NCI-H510A treated with DMSO at 0.1 percent for 48 hours (cell line): ENCODE data around the gene KLHL2.
A peak's percentile ranks its signal among the peaks of the same experiment; 100 is the strongest.
"Not testable (repeated sequence)": the region's sequence is repeated elsewhere in the genome, so short reads cannot be mapped to it uniquely, and the experiment has no call there.

Experiments used
- DNase-seq: peaks from one replicate; lab custom pipeline; 2025; lab: John Stamatoyannopoulos, UW

KLHL2 gene

DNA sequence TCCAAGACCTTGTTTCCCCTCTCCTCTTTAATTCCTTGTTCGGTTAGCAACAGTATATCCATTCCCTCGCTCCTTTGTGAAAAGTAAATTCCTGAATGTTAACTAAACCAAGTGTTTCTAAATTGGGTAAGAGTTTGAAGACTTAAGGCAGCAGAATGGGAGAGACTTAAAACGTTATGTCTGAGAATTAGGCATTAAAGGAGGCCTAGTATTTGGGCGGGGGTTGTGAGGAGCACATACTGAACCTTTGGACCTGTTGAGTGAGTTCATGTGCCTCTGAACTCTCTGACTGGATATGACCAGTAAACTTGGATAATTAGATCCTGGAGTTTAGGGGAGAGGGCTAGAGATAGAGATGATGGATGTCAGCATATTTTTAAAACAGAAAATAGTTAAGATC is 121.3 kb downstream of the KLHL2 start:
- DNase-seq = no peak

DNA sequence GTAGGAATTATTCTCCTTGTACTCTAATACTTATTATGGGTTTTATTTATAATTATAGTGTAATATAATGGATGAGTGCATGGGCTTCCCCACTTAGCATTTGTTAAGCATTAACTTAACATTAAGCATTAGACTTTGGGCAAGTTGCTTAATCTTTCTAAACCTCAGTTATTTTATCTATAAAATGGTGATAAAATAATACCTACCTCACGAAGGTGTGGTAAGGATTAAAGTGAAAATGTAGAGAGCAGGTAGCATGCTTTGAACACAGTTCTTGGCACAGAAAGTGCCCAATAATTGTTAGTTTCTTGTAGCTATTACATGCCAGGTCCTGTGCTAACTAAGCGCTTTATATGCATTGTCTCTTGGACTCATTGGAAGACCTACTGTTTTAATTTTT is 122.7 kb downstream of the KLHL2 start:
- DNase-seq = no peak

DNA sequence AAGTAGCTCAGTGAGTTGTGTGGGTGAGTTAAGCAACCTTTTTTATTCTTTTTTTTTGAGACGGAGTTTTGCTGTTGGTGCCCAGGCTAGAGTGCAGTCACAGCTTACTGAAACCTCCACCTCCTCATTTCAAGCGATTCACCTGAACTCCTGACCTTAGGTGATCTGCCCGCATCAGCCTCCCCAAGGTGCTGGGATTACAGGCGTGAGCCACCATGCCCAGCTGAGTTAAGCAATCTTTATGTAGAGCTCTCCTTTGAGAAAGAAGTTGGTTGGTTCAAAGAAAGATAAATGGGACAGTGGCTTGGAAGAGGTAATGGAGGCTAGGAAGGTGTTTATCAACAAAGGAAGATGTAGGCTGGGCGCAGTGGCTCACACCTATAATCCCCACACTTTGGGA is 123.3 kb downstream of the KLHL2 start:
- no peak for DNase-seq

DNA sequence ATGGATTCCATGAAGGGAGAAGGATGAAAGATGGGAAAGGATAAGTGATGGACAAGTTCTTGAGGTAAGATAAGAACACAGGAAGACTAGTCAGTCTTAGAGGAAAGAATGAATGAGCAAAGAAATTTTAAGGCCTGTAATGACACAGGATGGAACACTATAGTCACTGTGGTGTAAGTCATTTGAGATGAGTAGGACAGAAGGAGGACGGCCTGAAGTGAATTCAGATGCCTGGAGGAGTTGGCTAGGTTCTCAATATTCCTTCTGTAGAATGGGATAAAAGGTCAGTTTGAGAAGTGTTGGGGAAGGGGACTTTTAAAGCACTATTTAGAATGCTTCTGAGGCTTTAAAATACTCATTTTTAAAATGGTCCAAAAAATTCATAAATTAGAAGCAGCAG is 124.0 kb downstream of the KLHL2 start:
- DNase-seq = no peak

DNA sequence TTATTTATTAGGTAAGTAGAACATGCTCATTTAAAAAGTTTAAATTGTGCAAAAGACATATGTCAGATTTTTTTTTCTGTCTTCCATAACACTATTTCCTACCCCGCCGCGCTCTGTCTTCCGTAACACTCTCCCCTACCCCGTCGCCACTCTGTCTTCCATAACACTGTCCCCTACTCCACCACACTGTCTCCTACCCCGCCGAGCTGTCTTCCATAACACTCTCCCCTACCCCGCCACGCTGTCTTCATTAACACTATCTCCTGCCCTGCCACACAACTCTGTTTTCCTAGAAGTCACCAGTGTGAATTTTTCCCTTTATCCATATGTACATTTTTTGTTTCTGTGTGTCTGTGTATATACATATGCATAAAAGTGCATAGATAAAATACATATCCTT is 124.5 kb downstream of the KLHL2 start:
- no peak for DNase-seq

DNA sequence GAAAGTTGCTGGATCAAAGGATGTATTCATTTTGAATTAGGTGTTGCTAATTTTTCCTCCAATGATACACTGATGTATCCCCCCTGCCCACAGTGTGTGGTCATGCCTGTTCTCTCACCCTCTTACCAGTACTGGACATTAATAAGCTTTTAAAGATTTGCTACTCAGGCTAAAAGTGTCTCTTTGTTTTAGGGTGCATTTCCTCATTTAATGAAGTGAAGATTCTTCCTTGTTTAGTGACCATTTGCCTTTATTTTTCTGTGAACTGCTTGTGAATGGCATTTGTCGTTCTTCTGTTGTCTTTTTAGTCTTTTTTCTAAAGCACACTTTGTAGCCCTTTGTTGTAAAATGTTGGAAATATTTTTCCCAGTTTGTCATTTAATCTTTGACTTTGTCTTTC is 125.1 kb downstream of the KLHL2 start:
- no peak for DNase-seq

DNA sequence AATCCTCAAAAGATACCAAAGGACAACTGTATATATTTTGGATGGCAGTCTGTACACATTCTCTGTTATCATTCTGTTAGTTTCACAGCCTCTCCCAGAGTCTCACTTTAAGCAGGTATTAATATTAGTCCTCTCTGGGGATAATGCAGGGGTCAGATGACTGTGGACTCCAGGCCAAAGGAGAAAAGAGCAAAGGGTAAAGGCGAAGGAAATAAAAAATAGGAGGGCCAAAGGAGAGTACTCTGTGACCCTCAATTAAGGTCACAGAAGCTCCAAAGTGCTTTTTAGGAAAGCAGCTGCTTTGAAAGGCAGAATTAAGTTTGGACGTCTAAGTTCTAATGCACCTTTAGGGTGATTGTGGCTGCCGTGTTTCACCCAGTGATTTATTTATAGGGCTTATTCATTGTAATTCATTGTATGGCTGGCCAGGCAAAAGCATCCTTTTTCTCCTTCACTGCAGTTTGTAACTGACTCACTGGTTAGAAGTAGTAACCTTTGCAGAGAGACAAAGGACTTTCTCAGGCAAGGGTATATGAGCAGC is 127.9 kb downstream of the KLHL2 start:
- DNase-seq = no peak

DNA sequence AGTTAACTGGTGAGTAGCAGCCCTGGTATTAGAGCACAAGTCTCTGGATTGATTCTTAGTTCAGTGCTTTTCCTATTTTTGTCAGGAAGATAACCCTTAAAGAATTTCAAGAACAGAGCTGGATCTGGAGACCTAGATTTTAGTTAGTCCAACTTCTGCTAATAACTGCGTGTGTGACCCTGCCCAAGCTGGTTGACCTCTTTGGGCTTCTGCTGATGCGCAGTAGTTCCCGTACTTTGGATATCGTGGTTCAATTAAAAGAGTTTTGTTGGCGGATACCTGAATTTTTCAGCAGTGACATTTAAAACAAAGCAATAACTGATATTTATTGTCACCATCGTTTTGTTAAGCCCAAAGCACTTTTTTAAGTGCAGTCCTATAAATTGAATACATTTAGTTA is 129.4 kb downstream of the KLHL2 start:
- DNase-seq = no peak

DNA sequence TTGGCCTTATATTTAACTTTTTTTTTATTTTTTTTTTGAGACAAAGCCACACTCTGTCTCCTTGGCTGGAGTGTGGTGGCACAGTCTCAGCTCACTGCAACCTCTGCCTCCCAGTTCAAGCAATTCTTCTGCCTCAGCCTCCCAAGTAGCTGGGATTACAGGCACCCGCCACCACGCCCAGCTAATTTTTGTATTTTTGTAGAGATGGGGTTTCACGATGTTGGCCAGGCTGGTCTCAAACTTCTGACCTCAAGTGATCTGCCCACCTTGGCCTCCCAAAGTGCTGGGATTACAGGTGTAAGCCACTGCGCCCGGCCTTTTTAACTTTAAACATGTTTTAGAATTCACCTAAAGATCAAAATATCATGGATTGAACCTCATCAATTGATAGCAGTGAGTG is 135.0 kb downstream of the KLHL2 start:
- DNase-seq = not testable (repeated sequence)

DNA sequence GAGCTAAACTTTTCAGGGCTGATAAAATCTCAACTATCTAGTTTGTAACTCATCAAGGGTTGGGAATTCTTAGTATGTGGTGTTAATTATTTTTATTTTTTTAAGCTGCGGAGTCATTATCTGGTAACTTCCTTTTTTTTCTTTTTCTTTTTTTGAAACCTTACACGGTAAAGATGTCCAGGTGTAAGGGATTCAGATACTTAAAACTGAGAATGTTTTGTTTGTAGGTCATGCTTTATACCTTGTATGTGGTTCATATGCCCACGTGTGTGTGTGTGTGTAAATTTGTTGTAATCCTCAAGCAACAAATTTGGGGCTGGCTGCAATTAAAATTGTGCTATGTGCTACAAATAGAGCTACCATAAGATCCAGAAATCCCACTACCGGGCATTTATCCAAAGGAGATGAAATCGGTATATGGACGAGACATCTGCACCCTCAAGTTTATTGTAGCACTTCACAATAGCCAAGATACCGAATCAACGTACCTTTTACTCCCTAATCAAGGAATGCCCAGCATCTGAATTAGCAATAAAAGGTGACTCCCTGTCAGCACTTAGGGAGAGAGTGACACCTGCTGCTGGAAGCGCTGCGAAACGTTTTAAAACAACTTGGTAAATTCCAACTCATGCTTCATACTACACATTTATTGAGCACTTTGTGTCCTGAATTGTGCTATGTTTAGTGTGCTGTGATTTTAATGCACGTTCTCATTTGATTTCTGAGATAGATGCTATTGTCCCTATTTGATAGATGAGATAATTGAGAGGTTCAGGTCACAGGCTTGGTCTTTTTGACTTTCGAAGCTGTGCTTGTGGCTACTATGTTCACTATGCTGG is 136.2 kb downstream of the KLHL2 start:
- DNase-seq = peak; percentile 10

DNA sequence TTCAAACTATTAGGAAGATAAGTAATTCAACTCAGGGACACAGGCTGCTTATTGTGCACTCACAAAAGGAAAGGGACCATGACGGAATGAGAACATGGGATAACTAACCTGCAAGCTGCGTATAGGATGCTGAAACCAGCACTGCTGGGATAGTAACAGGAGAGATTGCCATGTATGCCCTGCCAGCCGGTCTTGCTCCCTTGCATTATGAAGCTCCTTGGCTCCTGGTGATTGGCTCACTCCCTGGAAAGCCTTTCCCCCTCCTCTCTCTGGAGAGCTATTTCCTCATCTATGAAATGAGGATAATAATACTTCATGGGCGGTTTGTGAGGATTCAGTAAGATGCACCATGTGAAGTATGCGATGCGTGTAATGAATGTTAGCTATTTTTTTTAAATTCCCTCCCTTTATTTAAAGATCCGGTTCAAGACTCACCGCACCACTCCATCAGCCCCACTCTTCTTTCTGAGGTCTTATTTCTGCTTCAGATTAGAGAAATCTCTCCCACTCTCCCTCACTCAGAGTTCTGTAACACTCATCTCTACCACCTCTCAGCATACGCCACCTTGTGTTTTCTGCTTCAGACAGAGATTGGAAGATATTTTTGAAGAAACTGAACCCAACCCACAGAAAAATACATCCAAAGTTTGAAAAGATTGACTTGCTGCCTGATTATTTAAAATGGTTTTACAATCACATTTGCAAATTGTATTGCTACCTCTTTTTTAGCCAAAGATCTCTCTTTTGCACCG is 138.5 kb downstream of the KLHL2 start:
- no peak for DNase-seq

DNA sequence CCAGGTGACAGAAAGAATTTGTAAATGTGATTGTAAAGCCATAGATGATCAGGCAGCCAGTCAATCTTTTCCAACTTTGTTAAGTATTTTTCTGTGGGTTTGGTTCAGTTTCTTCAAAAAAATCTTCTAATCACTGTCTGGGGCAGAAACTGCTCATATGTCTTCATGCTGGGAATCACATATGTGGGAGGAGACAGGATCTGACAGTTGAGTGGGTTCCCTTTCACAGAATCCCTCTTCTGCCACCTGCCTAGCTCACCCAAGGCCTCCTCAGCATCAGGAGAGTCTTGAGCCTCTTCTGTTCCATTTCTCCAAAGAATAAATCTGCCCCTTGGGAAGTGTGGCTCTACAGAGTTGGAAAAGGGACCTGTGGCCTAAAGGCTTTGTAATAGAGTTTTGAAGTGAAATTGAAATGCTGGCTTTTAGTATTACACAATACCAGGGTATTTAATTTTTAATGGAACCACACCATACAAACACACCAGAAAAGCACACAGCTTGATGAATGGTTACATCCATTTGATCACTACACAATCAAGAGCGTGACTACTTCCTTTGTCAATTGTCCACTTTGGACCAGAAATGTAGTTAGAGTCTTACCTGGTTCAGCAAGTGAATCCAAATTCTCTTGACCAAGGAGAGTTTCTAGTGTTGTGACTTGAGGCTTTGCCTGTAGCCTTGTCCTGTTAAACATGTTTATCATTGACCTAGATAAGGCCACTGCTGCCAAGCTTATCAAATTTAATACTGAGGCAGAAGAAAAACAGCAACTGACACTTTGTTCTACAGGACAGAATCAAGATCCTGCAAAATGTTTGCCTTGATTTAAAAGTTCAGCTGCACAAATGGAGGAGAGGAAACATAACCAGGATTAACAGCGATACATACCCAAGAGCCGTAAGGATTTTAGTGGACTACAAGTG is 140.5 kb downstream of the KLHL2 start:
- DNase-seq = no peak

DNA sequence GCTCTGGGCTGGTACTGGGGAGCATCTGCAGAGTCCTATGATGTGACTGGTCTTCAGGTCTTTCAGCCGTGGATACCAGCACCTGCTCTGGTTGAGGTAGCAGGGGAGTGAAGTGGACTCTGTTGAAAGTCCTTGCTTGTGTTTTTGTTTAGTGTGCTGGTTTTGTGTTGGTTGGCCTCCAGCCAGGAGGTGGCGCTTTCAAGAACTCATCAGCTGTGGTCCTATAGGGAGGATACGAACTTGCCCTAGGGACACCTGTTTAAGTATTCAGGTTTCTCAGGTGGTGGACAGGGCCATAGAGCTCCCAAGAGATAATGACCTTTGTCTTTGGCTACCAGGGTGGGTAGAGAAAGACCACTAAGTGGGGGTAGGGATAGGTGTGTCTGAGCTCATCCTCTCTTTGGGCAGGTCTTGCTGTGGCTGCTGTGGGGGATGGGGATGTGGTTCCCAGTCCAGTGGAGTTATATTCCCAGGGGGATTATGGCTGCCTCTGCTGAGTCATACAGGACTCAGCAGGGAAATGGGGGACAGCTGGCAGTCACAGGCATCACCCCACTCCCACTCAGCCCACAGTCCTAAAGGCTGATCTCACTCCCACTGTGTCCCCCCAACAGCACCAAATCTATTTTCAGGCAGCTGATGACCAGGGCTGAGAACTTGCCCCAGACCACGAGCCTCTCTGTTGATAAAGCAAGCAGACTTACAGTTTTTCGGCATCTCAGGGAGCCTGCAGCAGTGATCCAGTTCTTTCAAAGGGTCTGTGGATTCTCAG is 144.2 kb downstream of the KLHL2 start:
- DNase-seq = no peak

DNA sequence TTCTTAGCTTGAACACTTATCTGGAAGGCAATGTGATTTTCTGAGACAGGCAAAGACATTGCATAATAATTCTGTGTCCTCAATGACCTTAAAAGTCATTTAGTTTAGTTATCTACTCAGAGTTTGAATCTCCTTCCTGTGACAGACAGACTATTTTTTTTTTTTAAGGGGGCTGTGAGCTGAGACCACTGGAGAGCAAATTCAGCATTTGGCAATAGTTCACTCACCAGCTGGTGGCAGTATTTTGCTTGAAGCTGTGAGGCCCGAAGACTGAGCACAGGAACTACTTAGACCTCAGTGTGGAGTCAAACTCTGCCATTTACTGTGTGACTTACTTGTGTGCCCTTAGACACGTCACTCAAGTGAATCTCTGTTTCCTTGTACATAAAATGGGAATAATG is 148.5 kb downstream of the KLHL2 start:
- DNase-seq = peak; percentile 28

DNA sequence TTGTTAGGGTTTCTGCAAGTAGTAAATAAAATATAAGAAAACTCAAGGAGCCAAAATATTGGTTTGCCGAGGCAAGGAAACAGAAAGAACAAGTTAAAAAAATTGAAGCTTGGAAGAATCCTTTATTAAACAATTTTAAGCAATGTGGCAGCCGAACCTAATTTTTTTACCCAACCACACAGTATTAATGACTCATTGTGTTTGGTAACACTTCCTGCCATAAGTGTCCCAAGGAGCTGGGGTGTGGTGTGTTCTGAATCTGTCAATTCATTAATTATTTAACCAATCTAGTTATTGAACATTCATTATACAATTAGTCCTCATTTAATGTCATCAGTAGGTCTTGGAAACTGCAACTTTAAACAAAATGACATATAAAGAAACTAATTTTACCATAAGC is 152.1 kb downstream of the KLHL2 start:
- no peak for DNase-seq

DNA sequence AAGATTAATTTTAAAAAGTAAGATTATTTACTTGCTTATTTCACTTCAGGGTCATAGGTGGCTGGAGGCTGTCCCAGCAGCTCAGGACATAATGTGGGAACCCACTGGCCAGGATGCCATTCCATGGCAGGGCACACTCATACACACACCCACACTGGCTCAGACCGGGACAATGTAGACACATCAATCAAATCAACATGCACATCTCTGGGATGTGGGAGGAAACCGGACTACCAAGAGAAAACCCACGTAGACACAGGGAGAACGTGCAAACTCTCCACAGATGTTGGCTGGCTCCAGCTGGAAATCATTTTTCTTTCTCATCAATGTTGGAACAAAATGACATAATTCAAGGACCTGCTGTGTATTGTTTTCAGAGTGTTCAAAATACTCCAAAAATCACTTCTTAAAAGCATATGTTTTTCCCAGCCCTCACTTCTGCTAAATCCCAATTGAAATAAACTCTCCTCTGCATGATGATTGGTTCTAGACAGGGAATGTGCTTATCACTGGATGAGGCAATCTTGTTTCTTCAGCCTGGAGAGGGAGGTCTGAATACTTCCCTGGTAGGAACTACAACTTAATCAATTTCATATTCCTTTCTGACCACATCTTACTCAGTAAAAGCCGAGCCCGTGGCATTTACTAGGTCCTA is 152.8 kb downstream of the KLHL2 start:
- DNase-seq = no peak

DNA sequence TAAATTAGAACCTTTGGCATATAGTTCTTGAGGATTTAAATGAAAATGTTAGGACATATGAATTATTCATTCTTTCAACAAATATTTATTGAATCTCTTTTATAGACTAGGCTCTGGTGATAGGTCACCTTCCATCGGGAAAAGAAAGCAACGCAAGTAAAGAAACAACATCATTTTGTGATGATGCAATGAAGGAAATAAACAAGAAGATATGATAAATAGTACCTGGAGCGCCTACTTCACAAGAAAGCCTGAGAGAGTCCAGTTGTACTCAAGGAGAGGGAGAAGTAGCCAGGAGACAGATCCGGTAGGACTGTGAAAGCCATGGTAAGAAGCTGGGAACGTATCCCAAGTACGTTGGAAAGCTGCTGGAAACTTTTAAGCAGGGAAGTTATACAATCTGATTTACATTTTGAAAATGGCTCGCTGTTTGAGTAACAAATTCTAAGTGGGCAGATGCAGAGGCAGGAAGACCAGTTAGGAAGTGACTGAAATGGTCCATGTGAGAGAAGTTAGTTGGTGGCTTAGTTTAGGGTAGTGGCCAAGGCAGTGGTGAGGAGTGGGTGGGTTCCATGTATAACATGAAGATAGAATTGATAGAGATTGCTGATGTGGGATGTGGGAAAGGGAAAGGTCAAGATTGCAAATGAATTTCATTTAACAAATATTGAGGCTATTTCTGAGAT is 153.8 kb downstream of the KLHL2 start:
- DNase-seq = no peak

DNA sequence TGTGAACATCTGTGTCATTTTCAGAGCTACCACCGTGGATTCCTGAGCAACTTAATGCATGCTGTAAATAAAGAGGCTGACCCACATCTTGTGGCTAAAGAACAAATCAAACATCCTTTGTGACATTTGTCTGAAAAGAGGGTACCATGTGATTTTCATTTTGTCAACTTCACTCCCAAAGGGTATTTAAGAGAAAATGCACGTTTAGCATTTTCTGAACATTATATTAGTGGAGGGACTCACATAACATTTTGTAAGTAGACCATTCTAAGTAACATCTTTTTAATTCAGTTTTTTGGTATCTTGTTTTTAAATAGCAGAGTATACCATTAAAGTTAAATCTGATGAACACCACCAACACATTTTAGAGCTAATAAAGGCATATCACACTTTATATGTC is 154.4 kb downstream of the KLHL2 start:
- DNase-seq = no peak

DNA sequence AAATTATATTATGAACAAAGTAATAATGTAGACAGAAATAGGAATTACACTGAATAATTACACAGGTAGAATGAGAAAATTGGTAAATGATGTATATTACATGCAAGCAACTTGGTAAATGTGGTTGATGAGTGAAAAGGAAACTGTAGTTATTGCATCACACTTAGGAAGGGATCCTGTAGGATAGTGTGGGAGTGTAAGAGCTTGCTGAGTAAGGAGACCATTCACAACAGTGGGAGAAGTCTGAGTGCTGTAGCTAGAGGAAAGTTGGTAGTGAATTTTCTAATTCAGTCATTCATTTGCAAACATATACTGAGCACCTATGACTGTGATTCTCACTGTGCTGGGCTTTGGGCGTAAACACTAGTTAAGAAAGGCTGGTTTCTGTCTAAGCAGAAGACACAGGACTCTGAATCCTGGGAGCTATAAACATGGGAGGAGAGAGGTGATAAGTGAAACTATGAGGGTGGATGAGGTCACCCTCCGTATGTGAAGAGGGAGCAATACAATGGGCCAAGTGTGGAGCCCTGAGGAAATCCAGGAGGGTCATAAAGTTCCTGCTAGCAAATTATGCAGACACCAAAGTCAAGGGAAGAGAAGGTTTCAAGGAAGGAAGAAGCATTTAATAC is 157.2 kb downstream of the KLHL2 start:
- peak; percentile 15 for DNase-seq

DNA sequence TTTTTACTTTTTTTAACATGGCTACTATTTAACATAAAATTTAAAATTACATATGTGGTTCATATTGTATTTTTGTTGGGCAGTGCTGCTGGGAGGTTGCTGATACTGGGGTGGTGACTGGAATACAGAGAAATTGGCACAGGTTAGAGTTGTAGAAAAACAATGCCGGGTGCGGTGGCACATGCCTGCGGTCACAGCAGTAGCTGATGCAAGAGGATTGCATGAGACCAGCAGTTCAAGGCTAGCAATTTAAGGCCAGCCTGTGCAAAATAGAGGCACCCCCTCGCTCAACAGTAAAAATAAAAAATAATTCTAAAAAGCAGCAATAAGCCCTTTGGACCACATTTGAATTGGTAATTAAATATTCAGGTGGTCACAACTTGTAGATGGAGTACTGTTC is 159.7 kb downstream of the KLHL2 start:
- DNase-seq = no peak
